OCI-M1 (cell line): ENCODE results near the gene RWDD3.

Experiments used
- DNase-seq: peaks from one replicate; lab custom pipeline; 2025; lab: John Stamatoyannopoulos, UW

RWDD3 gene, protein sequence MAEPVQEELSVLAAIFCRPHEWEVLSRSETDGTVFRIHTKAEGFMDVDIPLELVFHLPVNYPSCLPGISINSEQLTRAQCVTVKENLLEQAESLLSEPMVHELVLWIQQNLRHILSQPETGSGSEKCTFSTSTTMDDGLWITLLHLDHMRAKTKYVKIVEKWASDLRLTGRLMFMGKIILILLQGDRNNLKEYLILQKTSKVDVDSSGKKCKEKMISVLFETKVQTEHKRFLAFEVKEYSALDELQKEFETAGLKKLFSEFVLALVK

DNA sequence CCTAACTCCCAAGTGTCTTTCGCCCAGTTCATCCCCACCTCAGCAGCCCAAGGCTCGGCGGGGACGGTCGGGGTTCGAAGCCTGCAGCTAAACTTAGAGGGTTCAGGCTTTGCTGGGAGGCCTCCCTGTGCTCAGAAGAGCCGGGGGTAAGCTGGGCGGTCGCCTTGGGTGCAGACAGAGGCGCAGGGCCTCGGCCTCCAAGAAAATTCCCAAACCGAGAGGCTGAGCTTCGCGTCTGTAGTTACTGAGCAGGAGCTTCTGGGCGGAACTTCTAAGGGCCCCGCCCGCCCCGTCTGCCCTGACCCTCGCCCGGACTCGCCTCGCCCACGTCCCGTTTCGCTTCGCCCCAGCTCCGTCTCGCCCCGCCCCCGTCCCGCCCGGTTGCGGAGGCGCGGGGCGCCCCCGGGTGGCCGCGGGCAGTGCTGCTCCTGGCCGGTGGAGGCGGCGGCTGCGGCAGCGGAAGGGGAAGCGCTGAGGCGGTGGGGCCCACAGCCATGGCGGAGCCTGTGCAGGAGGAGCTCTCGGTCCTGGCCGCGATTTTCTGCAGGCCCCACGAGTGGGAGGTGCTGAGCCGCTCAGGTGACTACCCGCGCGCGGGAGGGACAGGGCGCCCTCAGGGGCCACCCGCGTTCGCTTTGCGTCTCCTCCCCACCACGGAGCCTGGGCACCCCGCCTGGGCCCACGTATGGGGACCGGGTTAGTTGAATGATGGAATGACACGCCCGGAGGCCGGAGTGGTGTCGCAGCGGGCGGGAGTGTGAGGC is at the start of gene RWDD3:
RWDD3 (plus strand) TSS at position 474 of the 764 bp plus-strand sequence; CDS start at position 495, 21 bp downstream.
- DNase-seq = peak; percentile 94

DNA sequence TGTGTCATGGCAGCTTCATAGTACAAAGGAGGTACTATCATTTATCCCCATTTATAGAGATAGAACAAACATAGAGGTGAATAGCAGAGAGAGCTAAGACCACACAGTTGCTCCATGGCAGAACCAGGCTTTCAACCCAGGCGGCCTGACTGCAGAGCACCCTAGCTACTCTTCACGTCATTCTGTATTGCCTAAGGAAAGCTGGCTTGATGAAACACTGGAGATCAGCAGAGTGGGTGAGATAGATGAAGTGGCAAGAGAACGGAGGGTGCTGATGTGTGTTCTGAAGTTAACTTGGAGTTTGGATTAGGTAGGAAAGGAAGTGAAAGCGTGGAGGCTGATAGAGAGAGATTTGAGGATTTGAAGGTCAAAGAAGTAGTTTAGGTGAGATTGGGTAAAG is 47.9 kb upstream of the RWDD3 start:
- DNase-seq = no peak

DNA sequence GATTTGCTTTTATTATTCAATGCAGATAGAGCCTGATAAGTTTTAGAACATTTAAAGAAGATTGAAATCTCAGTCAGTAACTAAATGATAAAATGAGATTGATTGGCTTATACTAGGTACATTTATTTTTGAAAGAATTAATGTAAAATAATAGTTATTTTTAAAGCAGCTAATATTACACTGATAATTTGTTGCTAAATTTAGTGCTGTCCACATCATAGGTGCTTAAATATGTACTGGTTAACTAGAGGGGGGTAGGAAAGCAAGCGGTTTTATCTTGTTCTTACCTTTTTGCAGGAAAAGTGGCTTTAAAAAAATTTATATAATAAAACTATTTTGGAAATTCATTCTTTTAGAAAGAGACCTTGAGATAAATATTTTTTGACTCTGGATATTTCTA is 40.4 kb upstream of the RWDD3 start:
- no peak for DNase-seq

GRCh38 chr1:95195046-95195445 is 39.0 kb upstream of the RWDD3 start:
- no peak for DNase-seq

DNA sequence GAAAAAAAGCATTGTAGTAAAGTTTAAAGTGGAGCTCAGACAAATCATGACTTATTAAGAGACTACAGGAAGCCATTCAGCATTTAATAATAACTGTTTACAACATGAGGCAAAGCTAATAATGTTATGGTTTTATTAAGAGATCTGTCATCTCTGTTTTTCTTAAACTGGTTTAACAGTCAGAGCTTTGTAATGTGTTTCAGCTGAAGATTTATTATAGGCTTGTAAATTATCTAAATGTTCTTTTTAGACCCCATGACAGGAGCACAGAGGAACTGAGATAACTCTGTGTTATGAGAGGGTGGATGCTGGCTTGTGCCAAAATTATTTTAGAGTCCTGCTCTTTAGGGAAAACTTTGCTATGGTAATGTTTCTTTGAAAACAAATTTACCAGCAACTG is 38.0 kb upstream of the RWDD3 start:
- no peak for DNase-seq

DNA sequence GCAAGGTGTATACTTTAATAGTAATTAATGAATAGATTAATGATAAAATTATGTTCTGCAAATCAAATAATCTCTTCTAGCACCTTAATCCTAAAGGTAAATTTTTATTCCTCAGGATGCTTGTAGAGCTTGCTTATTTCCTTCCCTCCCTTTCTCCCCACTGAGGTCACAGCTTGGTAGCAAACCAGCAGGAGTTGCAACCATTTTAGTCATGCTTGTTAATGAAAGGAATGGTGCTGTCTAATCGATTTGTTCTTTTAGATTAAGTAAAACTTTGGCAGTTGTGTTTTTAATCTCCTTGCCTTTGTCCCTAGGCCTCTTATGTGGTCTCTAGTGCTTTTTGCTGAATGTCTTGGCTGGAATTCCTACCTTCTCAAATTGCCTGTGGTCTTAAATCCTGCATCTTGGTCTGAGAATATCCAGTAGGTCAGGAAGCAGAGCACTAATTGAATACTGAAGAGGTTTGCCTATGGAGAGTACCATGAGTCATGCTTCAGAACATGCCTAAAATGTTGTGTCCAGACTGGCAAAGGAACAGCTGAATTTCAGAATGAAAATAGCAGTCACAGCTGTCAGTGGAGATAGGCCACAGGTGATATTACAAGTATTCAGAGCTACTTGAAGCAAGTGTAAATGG is 36.3 kb upstream of the RWDD3 start:
- no peak for DNase-seq

GRCh38 chr1:95201905-95202304 is 32.1 kb upstream of the RWDD3 start:
- no peak for DNase-seq

GRCh38 chr1:95203908-95204437 is 30.0 kb upstream of the RWDD3 start:
- DNase-seq = peak; percentile 22

DNA sequence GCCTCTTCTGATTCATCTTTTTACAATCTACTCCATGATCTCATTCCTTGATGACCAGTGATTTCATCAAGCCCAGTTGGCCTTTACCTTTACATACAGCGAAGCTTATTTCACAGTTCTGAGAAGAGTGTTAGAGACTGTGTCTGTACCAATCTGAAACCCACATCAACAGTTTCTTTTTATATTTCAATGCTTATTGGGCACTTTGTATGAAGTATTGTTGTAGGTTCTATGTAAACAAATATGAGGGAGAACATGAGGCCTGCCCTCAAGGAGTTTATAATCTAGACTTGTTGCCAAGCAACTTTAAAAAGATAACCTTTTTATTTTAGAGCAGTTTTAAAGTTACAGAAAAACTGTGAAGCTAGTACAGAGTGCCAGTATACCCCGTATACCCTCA is 27.5 kb upstream of the RWDD3 start:
- no peak for DNase-seq

DNA sequence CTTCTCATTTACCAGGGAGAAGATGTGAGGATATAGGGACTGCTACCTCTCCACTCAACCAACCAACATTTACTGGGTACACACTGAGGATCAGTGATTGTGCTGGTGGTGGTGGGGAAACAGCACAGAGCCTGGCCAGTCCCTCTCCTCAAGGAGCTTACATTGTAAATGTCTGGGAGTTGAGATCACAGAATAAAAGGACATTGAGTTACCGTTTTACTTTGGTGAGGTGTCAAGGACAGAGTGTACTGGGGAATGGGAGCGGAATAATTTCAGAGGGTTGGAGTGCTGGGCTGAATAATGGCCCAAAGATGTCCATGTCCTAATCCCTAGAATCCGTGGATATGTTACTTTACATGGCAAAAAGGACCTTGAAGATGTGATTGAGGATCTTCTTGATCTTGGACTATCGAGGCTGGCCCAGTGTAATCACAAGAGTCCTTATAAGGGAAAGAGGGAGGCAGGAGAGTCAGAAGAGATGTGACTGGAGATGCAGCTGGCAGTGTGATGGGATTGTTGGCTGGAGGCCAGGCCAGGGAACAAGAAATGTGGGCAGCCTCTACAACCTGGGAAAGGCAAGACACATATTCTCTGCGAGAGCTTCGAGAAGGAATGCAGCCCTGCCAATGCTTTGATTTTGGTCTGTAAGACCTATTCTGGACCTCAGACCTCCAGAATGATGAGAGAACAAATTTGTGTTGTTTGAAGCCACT is 26.6 kb upstream of the RWDD3 start:
- DNase-seq = no peak

- no peak for DNase-seq
Observed at GRCh38 chr1:95208876-95209275, 25.1 kb upstream of the RWDD3 start.

DNA sequence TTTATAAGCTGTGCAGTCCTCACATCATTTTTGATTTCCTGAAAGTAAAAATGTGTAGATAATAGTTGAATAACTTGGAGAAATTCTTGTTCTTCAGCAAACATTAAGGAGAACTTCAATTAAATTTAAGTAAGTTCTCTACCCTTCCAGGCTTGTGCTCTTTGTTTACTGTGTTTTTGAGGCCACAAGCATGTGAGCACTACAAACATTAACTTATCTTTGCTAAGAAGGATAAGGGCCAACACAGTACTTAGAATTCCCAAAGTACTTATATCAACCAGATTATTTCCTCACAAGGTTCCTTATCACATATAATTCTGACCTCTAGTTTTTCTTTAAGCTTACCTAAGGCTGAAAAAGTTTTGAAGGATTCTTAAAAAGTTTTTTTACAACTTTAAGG is 24.7 kb upstream of the RWDD3 start:
- no peak for DNase-seq

DNA sequence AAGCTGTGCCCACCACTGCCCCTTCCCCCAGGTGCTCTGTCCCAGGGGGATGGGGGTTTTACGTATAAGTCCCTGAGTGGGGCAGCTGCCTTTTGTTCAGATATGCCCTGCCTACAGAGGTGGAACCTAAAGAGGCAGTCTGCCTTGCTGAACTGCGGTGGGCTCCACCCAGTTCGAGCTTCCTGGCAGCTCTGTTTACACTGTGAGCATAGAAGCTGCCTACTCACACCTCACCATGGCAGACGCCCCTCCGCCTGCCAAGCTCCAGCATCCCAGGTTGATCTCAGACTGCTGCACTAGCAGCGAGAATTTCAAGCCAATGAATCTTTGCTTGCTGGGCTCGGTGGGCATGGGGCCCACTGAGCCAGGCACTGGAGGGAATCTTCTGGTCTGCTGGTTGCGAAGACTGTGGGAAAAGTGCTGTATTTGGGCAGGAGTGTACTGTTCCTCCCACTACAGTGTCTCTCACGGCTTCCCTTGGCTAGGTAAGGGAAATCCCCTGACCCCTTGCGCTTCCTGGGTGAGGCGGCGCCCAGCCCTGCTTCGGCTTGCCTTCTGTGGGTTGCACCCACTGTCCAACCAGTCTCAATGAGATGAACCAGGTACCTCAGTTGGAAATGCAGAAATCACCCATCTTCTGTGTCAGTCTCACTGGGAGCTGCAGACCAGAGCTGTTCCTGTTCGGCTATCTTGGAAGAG is 17.6 kb upstream of the RWDD3 start:
- no peak for DNase-seq

GRCh38 chr1:95217371-95217770 is 16.6 kb upstream of the RWDD3 start:
- DNase-seq = no peak

- DNase-seq = no peak
Observed at GRCh38 chr1:95219407-95219806, 14.6 kb upstream of the RWDD3 start.

GRCh38 chr1:95221306-95221705 is 12.7 kb upstream of the RWDD3 start:
- DNase-seq = no peak

DNA sequence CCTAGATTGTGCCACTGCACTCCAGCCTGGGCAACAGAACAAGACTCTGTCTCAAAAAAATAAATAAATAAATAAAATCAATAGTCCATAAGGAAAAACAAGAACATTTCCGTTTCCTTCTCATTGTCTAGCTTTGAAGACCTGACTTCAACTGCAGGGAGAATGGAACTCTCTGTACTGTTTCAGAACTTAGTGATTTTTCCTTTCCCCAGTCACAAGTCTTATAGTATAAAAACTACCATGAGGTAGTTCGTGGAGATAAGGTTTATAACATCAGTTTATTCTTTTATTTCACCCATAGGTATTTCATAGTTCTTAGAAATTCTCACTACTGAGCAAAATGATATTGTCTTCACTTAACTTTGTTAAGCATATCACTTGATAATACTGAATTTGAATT is 11.4 kb upstream of the RWDD3 start:
- DNase-seq = no peak

- peak; percentile 20 for DNase-seq
Observed at GRCh38 chr1:95223110-95223509, 10.9 kb upstream of the RWDD3 start.

DNA sequence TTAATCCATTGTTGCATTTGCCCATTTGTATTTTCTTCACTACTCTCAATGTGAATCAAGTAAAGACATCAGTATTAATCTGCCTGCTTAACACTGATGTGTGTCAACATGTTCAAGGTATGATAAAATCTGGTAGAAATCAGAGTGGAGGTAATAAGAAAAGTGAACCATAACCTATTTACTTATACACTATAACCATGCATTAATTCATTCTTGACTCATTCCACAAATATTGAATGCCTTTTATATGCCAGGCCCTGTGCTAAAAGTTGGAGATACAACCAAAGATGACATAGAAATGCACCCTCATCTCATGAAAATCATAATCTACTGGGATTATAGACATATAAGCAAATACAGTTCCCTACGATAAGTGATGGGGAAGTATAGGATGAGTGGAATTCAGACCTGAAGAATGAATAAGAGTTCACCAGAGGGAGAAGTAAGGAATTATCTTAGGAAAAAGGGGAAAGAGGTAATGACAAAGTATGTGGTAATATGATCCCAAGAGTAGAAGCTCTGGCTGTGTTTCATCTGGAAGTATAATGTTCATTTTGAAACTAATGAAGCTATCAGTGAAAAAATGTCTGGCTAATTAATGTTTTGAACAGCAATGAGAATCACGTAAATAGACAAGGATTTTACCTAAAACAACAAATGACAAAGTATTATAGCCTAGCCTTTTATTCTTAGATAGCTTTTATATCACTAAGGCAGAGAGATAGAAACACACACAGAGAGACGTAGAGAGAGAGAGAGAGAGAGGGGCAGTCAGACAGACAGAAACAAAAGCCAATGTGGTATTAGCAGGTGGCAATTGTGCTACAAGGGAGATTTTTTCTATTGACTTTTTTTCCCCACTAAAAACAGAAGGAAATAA is 7.0 kb upstream of the RWDD3 start:
- no peak for DNase-seq

DNA sequence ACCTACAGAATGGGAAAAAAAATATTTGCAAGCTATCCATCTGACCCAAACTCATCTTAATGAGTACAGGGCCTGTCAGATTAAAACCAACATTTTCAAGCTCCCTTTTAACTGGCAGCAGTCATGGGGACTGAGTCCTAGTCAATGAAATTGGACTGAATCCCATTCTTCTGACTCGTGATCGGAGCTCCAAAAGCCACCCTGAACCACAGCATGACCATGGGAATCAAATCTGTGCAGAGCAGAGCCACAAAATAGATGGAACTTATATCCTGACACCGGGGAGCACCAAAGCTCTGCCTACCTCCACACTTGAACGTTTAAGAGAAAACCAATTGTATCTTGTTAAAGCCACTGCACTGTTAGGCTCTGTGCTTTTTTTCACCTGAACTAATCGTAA is 5.0 kb upstream of the RWDD3 start:
- DNase-seq = no peak

GRCh38 chr1:95229706-95230105 is 4.3 kb upstream of the RWDD3 start:
- no peak for DNase-seq
